A549 (cell line): ENCODE data around the gene KTN1.

Source experiments
- CEBPB ChIP-seq, 2 experiments: fragments of >200 bp in 1 of 2; sonication (Bioruptor Twin) in 1 of 2; formaldehyde crosslinking in 1 of 2; IDR thresholded peaks; 2 replicates each; pipeline ENCODE4 v1.6.1; 2012 to 2016
- CHD2 ChIP-seq: fragments of 150-350 bp; IDR thresholded peaks from 2 replicates; pipeline ENCODE4 v1.6.1; 2014; ENCODE audit warnings: low read length; ENCODE audit not compliant: partially characterized antibody
- CTCF ChIP-seq: fragments of >200 bp; sonication (Bioruptor Twin); formaldehyde crosslinking; IDR thresholded peaks from 3 replicates; pipeline ENCODE4 v1.5.1; 2016
- EHMT2 ChIP-seq: fragments of 200-600 bp; sonication (generic); IDR thresholded peaks from 2 replicates; pipeline ENCODE4 v1.6.1; 2016; ENCODE audit warnings: antibody characterized with exemption, low read depth, mild to moderate bottlenecking, moderate library complexity
- EP300 ChIP-seq, 2 experiments: fragments of >200 bp; sonication (Bioruptor Twin); formaldehyde crosslinking; IDR thresholded peaks; 2 replicates in 1 of 2; 3 replicates in 1 of 2; pipeline ENCODE4 v1.6.1; 2016 to 2017
- HMGXB4 ChIP-seq: fragments of 250-450 bp; sonication (Bioruptor Pico); IDR thresholded peaks from 2 replicates; pipeline ENCODE4 v1.5.0; 2021; ENCODE audit warnings: mild to moderate bottlenecking, moderate library complexity, borderline replicate concordance
- MYC ChIP-seq: IDR thresholded peaks from 2 replicates; pipeline ENCODE4 v1.6.1; 2012; ENCODE audit warnings: mild to moderate bottlenecking, inconsistent platforms, low read length, improper control_type of control experiment, borderline replicate concordance
- NFE2L2 ChIP-seq: fragments of 150-350 bp; conservative IDR thresholded peaks from 2 replicates; pipeline ENCODE4 v1.6.1; 2014; ENCODE audit warnings: low read length
- POLR2A ChIP-seq: IDR thresholded peaks from 2 replicates; pipeline ENCODE4 v1.6.1; 2012; ENCODE audit warnings: mild to moderate bottlenecking, low read length
- RARB ChIP-seq: fragments of 250-450 bp; sonication (Bioruptor Pico); IDR thresholded peaks from 2 replicates; pipeline ENCODE4 v1.8.0; 2021; ENCODE audit warnings: mild to moderate bottlenecking, moderate library complexity
- TF ChIP-seq, protein P1 (sequence below): fragments of 150-350 bp; IDR thresholded peaks from 2 replicates; pipeline ENCODE4 v1.6.1; 2014; ENCODE audit warnings: low read depth, mild to moderate bottlenecking, low read length

DNA sequence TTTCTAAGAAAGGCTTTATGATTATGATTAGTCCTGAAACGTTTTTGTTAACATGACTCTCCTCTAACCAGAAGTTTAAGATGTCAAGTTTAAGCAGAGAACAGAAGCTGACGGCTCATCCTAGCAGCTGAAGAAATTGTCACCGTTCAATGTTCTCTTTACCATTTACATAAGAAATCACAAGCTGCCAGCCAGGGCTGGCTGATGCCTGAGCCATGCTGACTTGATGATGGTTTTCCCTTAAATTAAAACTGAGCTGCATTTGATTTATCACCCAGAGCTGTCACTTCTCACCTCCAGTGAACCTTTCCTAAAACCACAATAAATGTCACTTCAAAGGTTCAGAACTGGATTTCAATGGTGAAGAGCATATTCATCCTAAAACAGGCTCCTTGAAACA is 153.6 kb downstream of the KTN1 start:
- TF ChIP-seq EHMT2 (no peak), HMGXB4 (CRISPR knock-in tag) (no peak), CHD2 (no peak), CTCF (no peak), POLR2A (no peak), EP300 (IDR thresholded peaks at IDR 0.05) (no peak), RARB (no peak), CEBPB (IDR thresholded peaks at IDR 0.05) (no peak), NFE2L2 (no peak), MYC (no peak)
- TF ChIP-seq, protein P1, sequence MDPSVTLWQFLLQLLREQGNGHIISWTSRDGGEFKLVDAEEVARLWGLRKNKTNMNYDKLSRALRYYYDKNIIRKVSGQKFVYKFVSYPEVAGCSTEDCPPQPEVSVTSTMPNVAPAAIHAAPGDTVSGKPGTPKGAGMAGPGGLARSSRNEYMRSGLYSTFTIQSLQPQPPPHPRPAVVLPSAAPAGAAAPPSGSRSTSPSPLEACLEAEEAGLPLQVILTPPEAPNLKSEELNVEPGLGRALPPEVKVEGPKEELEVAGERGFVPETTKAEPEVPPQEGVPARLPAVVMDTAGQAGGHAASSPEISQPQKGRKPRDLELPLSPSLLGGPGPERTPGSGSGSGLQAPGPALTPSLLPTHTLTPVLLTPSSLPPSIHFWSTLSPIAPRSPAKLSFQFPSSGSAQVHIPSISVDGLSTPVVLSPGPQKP: no peak
